ENCODE measurements around the gene FAM9B. TPM values are rescaled to one million over a fixed set of nuclear protein-coding genes. Genes with fewer than 3 reads are reported as not detected.

Gene FAM9B
- total RNA-seq, 1 experiment from 2014 or later, result not detected

DNA sequence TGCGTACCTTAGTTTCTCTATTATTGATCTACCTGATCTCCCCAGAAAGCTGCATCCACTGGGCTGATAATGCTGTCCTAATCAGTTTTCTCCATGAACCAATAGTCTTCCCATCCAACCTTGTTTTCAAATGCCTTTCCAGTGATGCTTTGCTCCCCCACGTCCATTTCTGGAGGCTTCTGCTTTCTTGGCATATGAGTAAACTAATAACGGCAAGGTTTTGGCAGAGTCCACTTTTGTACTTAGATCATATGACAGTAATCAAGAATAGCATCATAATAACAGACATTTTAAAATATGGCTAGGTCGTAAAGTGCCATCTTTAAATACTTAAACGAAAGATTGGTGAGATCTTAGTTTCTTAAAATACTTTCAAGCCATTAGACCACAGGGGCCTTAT lies 38.4 kb upstream of the FAM9B start:
- CTCF ChIA-PET, result no interaction called here
- POLR2A ChIA-PET (ENCODE audit: unreplicated experiment), result no interaction called here
- Histone ChIP-seq H3K9me3 (ENCODE audit: insufficient read depth, low read depth) (no peaks in the 10 kb centered on the region), H3K36me3 (ENCODE audit: low read depth) (no peaks in the 10 kb centered on the region), H2AFZ (no peak overlapping the region), H3K27me3 (ENCODE audit: insufficient read depth, low read depth) (no peaks in the 10 kb centered on the region), H4K20me1 (ENCODE audit: insufficient read depth) (no peaks in the 10 kb centered on the region), H3K4me2 (no peak overlapping the region), H3F3A (ENCODE audit: insufficient read depth, low read depth) (no peaks in the 10 kb centered on the region), H3K4me1 (replicated peaks; ENCODE audit: insufficient read depth) (no peaks in the 10 kb centered on the region), H3K27ac (no peak overlapping the region), H3K79me2 (ENCODE audit: low read depth) (no peaks in the 10 kb centered on the region), H3K4me3 (no peak overlapping the region), H3K9me2 (ENCODE audit: insufficient read depth) (no peaks in the 10 kb centered on the region)
- TF ChIP-seq EZH2 (IDR thresholded peaks at IDR 0.05; ENCODE audit: low read depth) (no peak), CTCF (conservative IDR thresholded peaks at IDR 0.05) (no peak)
- BruUV-seq (replicated peaks), result no TSS peak
- intact Hi-C loops (cut with micrococcal nuclease; ENCODE audit: unreplicated experiment), result no loop called here
- DNase-seq, result no peak

GRCh38 chrX:9071031-9071650 lies 37.2 kb upstream of the FAM9B start:
- H4K20me1 ChIP-seq (ENCODE audit: insufficient read depth), result no peaks in the 10 kb centered on the region
- no peaks in the 10 kb centered on the region for H3K9me3 ChIP-seq (ENCODE audit: insufficient read depth, low read depth)
- no peak overlapping the region for H3K4me3 ChIP-seq
- H3K27ac ChIP-seq, result no peak overlapping the region
- no peaks in the 10 kb centered on the region for H3K4me1 ChIP-seq (replicated peaks; ENCODE audit: insufficient read depth)
- H2AFZ ChIP-seq, result no peak overlapping the region
- intact Hi-C loops (cut with micrococcal nuclease; ENCODE audit: unreplicated experiment), result no loop called here
- DNase-seq, result no peak
- H3K79me2 ChIP-seq (ENCODE audit: low read depth), result no peaks in the 10 kb centered on the region
- H3K27me3 ChIP-seq (ENCODE audit: insufficient read depth, low read depth), result no peaks in the 10 kb centered on the region
- no peak overlapping the region for H3K4me2 ChIP-seq
- ChIA-PET POLR2A (ENCODE audit: unreplicated experiment) (no interaction called here), CTCF (no interaction called here)
- TF ChIP-seq CTCF (conservative IDR thresholded peaks at IDR 0.05) (no peak), EZH2 (IDR thresholded peaks at IDR 0.05; ENCODE audit: low read depth) (no peak)
- no peaks in the 10 kb centered on the region for H3K36me3 ChIP-seq (ENCODE audit: low read depth)
- H3K9me2 ChIP-seq (ENCODE audit: insufficient read depth), result no peaks in the 10 kb centered on the region
- H3F3A ChIP-seq (ENCODE audit: insufficient read depth, low read depth), result no peaks in the 10 kb centered on the region
- no TSS peak for BruUV-seq (replicated peaks)

- Histone ChIP-seq H3K9me3 (ENCODE audit: insufficient read depth, low read depth) (no peaks in the 10 kb centered on the region), H3K4me2 (no peak overlapping the region), H3K36me3 (ENCODE audit: low read depth) (no peaks in the 10 kb centered on the region), H4K20me1 (ENCODE audit: insufficient read depth) (no peaks in the 10 kb centered on the region), H3K27ac (no peak overlapping the region), H2AFZ (no peak overlapping the region), H3K27me3 (ENCODE audit: insufficient read depth, low read depth) (no peaks in the 10 kb centered on the region), H3K4me1 (replicated peaks; ENCODE audit: insufficient read depth) (no peaks in the 10 kb centered on the region), H3K79me2 (ENCODE audit: low read depth) (no peaks in the 10 kb centered on the region), H3K9me2 (ENCODE audit: insufficient read depth) (no peaks in the 10 kb centered on the region), H3F3A (ENCODE audit: insufficient read depth, low read depth) (no peaks in the 10 kb centered on the region), H3K4me3 (no peak overlapping the region)
- CTCF ChIA-PET, result no interaction called here
- intact Hi-C loops (cut with micrococcal nuclease; ENCODE audit: unreplicated experiment), result no loop called here
- no peak for DNase-seq
- TF ChIP-seq CTCF (conservative IDR thresholded peaks at IDR 0.05) (no peak), EZH2 (IDR thresholded peaks at IDR 0.05; ENCODE audit: low read depth) (no peak)
- BruUV-seq (replicated peaks), result no TSS peak
- POLR2A ChIA-PET (ENCODE audit: unreplicated experiment), result no interaction called here
Observed at GRCh38 chrX:9069573-9069972, 35.6 kb upstream of the FAM9B start.

All from PC-9 (cell line).